K562 (cell line): ENCODE results near the gene TMEM132D. TPM values are rescaled to one million over a fixed set of nuclear protein-coding genes. Genes with fewer than 3 reads are reported as not detected.

Experiments
- ATAC-seq: fragments of 200-7000 bp; cut with Tn5 transposase; 3 replicates; pipeline ENCODE4 v1.9.1; 2020; ENCODE audit warnings: moderate library complexity
- BruUV-seq: library from RNA; stranded (reverse); fragments of 400-500 nt; replicated peaks from 2 replicates; lab custom pipeline; 2021; lab: Mats Ljungman, UMichigan
- CTCF ChIA-PET: fragments of 300-600 bp; formaldehyde crosslinking; extraction: SDS; loops from one replicate; lab custom pipeline; 2021; ENCODE audit warnings: low intra/inter-chr PET ratio; lab: Yijun Ruan, JAX
- POLR2A ChIA-PET: fragments of 300-600, 350-650 bp; sonication (Branson Sonifier 250); formaldehyde crosslinking; extraction: SDS; loops from one replicate; lab custom pipeline; 2021; ENCODE audit warnings: antibody characterized with exemption, inconsistent platforms; lab: Yijun Ruan, JAX
- DNase-seq, 4 experiments: peaks; one replicate each; pipeline versions ENCODE4 v3.0.0 to v3.0.0-alpha.2; 2011 to 2018; ENCODE audit warnings: low spot score in 3 of 4, mixed read lengths in 3 of 4; ENCODE audit errors: extremely low read depth in 1 of 4
- FAIRE-seq: peaks from 2 replicates; lab custom pipeline; 2011; peaks lifted over from hg19 to GRCh38; lab: Jason Lieb, UNC
- H2AFZ ChIP-seq: 2 replicates; pipeline ENCODE4 v1.6.0; 2011; ENCODE audit warnings: low read depth, low read length, control low read depth, inconsistent platforms
- H3K27ac ChIP-seq: fragments of 200-600 bp; 3 replicates; pipeline ENCODE4 v1.8.0; 2011; ENCODE audit warnings: low read depth, mild to moderate bottlenecking, control low read depth, inconsistent platforms, low read length, moderate library complexity, mixed read lengths; ENCODE audit errors: extremely low read depth
- H3K27me3 ChIP-seq, 2 experiments: fragments of 300-600 bp in 1 of 2; 2 replicates in 1 of 2; 3 replicates in 1 of 2; pipeline versions ENCODE4 v1.6.0 to v1.8.0; 2011; ENCODE audit warnings: inconsistent platforms in 2 of 2, low read length in 2 of 2, mild to moderate bottlenecking in 1 of 2, mixed read lengths in 1 of 2, moderate library complexity in 1 of 2; ENCODE audit not compliant: control insufficient read depth in 2 of 2, insufficient read depth in 2 of 2
- H3K36me3 ChIP-seq: fragments of 300-600 bp; 3 replicates; pipeline ENCODE4 v1.8.0; 2011; ENCODE audit warnings: mild to moderate bottlenecking, low read length, inconsistent platforms; ENCODE audit not compliant: control insufficient read depth, insufficient read depth
- H3K4me1 ChIP-seq, 2 experiments: fragments of 200-600 bp in 1 of 2; replicated peaks in 1 of 2; 2 replicates in 1 of 2; 3 replicates in 1 of 2; pipeline versions ENCODE4 v1.5.1 to v1.8.0; 2011; ENCODE audit warnings: inconsistent platforms in 2 of 2, low read length in 2 of 2, mild to moderate bottlenecking in 1 of 2, mixed read lengths in 1 of 2, moderate library complexity in 1 of 2; ENCODE audit not compliant: control insufficient read depth in 2 of 2, insufficient read depth in 2 of 2
- H3K4me2 ChIP-seq: 2 replicates; pipeline ENCODE4 v1.6.1; 2011; ENCODE audit warnings: low read length, control low read depth, inconsistent platforms, mixed read lengths; ENCODE audit not compliant: insufficient read depth
- H3K4me3 ChIP-seq: fragments of 200-600 bp; sonication (generic), shearing (Covaris generic); 2 replicates; pipeline ENCODE4 v1.5.1; 2016; ENCODE audit warnings: control low read depth, inconsistent platforms
- H3K79me2 ChIP-seq: fragments of 200-600 bp; 3 replicates; pipeline ENCODE4 v1.8.0; 2011; ENCODE audit warnings: low read length, inconsistent platforms; ENCODE audit not compliant: control insufficient read depth, insufficient read depth
- H3K9ac ChIP-seq, 2 experiments: 2 replicates each; pipeline versions ENCODE4 v1.6.0 to v1.6.1; 2011; ENCODE audit warnings: low read depth in 2 of 2, low read length in 2 of 2, control low read depth in 1 of 2, inconsistent platforms in 1 of 2, mild to moderate bottlenecking in 1 of 2, mixed read lengths in 1 of 2; ENCODE audit not compliant: insufficient read depth in 1 of 2
- H3K9me1 ChIP-seq: one replicate; pipeline ENCODE4 v1.6.0; 2011; ENCODE audit warnings: inconsistent platforms, mild to moderate bottlenecking, low read length, moderate library complexity; ENCODE audit not compliant: control insufficient read depth, insufficient read depth
- H3K9me3 ChIP-seq: replicated peaks from 2 replicates; pipeline ENCODE4 v1.5.1; 2011; ENCODE audit warnings: low read depth, low read length, inconsistent platforms; ENCODE audit not compliant: control insufficient read depth, insufficient read depth
- H4K20me1 ChIP-seq: replicated peaks from 2 replicates; pipeline ENCODE4 v1.6.1; 2011; ENCODE audit warnings: low read length, inconsistent platforms, mixed read lengths; ENCODE audit not compliant: control insufficient read depth, insufficient read depth
- ELF1 ChIP-seq: fragments of 200-800 bp; sonication (Bioruptor generic); IDR thresholded peaks from 2 replicates; pipeline ENCODE4 v1.6.1; 2016; ENCODE audit warnings: missing genetic modification characterization, missing compliant biosample characterization
- FOXA3 ChIP-seq, 2 experiments: fragments of 450-650 bp in 1 of 2; sonication (generic) in 1 of 2; formaldehyde crosslinking; IDR thresholded peaks in 1 of 2; conservative IDR thresholded peaks in 1 of 2; 2 replicates each; pipeline versions ENCODE4 v1.4.0 to v1.8.0; 2020 to 2022; ENCODE audit warnings: mild to moderate bottlenecking in 2 of 2, missing genetic modification reagents in 1 of 2
- HIVEP1 ChIP-seq: fragments of 250-450 bp; sonication (Bioruptor Pico); IDR thresholded peaks from 2 replicates; pipeline ENCODE4 v1.4.0; 2020; ENCODE audit warnings: mild to moderate bottlenecking
- HNRNPL ChIP-seq: fragments of 200-400 bp; formaldehyde crosslinking; IDR thresholded peaks from 2 replicates; pipeline ENCODE4 v1.6.1; 2017; ENCODE audit warnings: low read depth, mild to moderate bottlenecking, low read length
- HNRNPUL1 ChIP-seq: fragments of 200-400 bp; formaldehyde crosslinking; IDR thresholded peaks from 2 replicates; pipeline ENCODE4 v1.6.1; 2017; ENCODE audit warnings: low read length
- MECOM ChIP-seq: fragments of 250-450 bp; sonication (Bioruptor Pico); IDR thresholded peaks from 2 replicates; pipeline ENCODE4 v1.8.0; 2022; ENCODE audit warnings: inconsistent platforms
- NBN ChIP-seq: fragments of 450-650 bp; IDR thresholded peaks from 2 replicates; pipeline ENCODE4 v1.6.1; 2016; ENCODE audit warnings: low read depth, mild to moderate bottlenecking
- NFYB ChIP-seq: IDR thresholded peaks from 2 replicates; pipeline ENCODE4 v1.6.1; 2011; ENCODE audit warnings: mild to moderate bottlenecking, moderate library complexity; ENCODE audit not compliant: insufficient read length; ENCODE audit errors: extremely low read depth
- PRPF4 ChIP-seq: fragments of 200-400 bp; formaldehyde crosslinking; IDR thresholded peaks from one replicate; pipeline ENCODE4 v1.6.1; 2017; ENCODE audit warnings: low read length, low read depth, mild to moderate bottlenecking; ENCODE audit not compliant: insufficient read depth, poor library complexity, severe bottlenecking
- PYGO2 ChIP-seq: fragments of 450-650 bp; IDR thresholded peaks from 2 replicates; pipeline ENCODE4 v1.6.1; 2016; ENCODE audit warnings: mild to moderate bottlenecking, missing genetic modification characterization, moderate library complexity, missing compliant biosample characterization
- SUPT5H ChIP-seq: fragments of 450-650 bp; IDR thresholded peaks from 2 replicates; pipeline ENCODE4 v1.6.1; 2016
- WGBS: fragments of 100-300 bp; shearing (Covaris generic); methylation state at CpG from one replicate; pipeline ENCODE4 v1.1.6; 2016; ENCODE audit warnings: low coverage, mixed read lengths; ENCODE audit not compliant: insufficient coverage; ENCODE audit errors: missing lambda C conversion rate; 5-methylcytosine and 5-hydroxymethylcytosine counted together
- in situ Hi-C: fragments of 300-500 bp; cut with MboI; formaldehyde crosslinking; loops from 4 replicates; pipeline ENCODE4 v1.15.0; 2018; ENCODE audit warnings: inconsistent platforms, mixed read lengths
- intact Hi-C: fragments of 100-400 bp; cut with micrococcal nuclease; formaldehyde crosslinking; loops from 2 replicates; pipeline ENCODE4 v1.14.2; 2022
- polyA plus RNA-seq, 8 experiments: library from polyadenylated mRNA; depleted of rRNA in 4 of 8; stranded (reverse) in 5 of 8; unstranded in 3 of 8; fragments of >200 nt; fragmentation: Nextera tagmentation in 2 of 8; fragmentation: Illumina TruSeq in 1 of 8; extraction: Ambion mirVana in 2 of 8; extraction: Trizol in 1 of 8; gene quantifications; 2 replicates each; pipeline versions ENCODE4 v1.2.1 to v1.2.3, GENCODE V29; 2011 to 2014; ENCODE audit warnings: inconsistent platforms in 1 of 8, missing spikeins in 1 of 8
- total RNA-seq, 7 experiments: library from RNA; depleted of rRNA in 6 of 7; stranded (reverse); fragments of >200 nt in 6 of 7; fragmentation: Illumina TruSeq in 2 of 7; extraction: Trizol in 2 of 7; gene quantifications; 2 replicates each; pipeline versions ENCODE4 v1.2.1 to v1.2.3, GENCODE V29; 2011 to 2021; ENCODE audit warnings: low replicate concordance in 1 of 7
- TF ChIP-seq, protein P1 (sequence below): sonication (generic); formaldehyde crosslinking; IDR thresholded peaks from 2 replicates; pipeline ENCODE4 v1.8.0; 2022; ENCODE audit warnings: missing genetic modification reagents, mild to moderate bottlenecking, borderline replicate concordance
- TF ChIP-seq, protein P2 (sequence below): sonication (generic); formaldehyde crosslinking; IDR thresholded peaks from 2 replicates; pipeline ENCODE4 v1.8.0; 2022; ENCODE audit warnings: missing genetic modification reagents, mild to moderate bottlenecking, moderate library complexity, borderline replicate concordance
- TF ChIP-seq, protein P3 (sequence below): fragments of 200-800 bp; sonication (Bioruptor generic); IDR thresholded peaks from 2 replicates; pipeline ENCODE4 v1.6.1; 2016; ENCODE audit warnings: missing genetic modification characterization, missing compliant biosample characterization

TMEM132D gene
- total and polyA plus RNA-seq, 9 of the 15 experiments (the other 6 are each of a cell fraction or from before 2014, with no cell fraction given): not detected

DNA sequence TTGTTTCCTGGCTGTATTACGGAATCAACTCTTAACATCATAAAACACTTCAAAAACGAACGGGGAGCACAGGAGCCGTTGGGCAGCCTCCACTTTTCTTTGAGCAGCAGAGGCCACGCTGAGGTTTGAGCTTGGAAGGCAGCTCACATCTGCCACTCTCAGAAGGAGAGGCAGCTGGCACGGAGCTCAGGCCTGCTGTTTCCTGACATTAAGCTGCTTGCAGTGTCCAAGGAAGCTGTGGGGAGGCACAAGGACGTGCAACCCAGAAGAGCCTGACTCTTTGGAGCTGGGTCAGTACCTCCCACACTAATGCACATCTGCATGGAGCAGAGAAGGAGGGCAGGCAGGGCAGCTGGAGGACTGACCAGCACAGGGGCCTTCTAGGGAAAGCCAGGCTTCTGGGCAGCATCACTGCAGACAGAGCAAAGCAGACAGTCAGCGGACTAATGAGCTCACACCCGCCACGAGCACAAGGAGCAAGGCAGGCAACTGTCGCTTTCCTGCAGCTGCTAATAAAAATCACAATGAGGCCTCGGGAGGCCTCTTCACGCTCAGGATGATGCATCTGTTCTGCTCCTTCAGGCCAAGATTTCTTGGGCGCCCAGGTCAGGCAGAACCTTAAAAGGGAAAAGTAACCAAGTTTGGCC lies 839.5 kb downstream of the TMEM132D start:
- ATAC-seq (no peak), DNase-seq (no peak), FAIRE-seq (no peak)
- Histone ChIP-seq H3K9me1 (no peaks in the 10 kb centered on the region), H3K4me1 (no peaks in the 10 kb centered on the region), H4K20me1 (no peaks in the 10 kb centered on the region), H3K36me3 (no peaks in the 10 kb centered on the region), H3K79me2 (no peaks in the 10 kb centered on the region), H2AFZ (no peak overlapping the region), H3K9me3 (no peaks in the 10 kb centered on the region), H3K9ac (no peak overlapping the region), H3K27ac (no peak overlapping the region), H3K27me3 (peaks cover 0 to 21% of the 10 kb centered on the region in 2 experiments; a peak in 3 of 5 replicates), H3K4me2 (no peak overlapping the region), H3K4me3 (no peak overlapping the region)
- BruUV-seq: no TSS peak
- intact Hi-C loops: no loop called here
- CTCF ChIA-PET: no interaction called here
- WGBS: 2% methylated on average over 14 of the region's 14 CpGs
- POLR2A ChIA-PET: interaction anchor here (1.1 kb wide), 1 partner anchor 37 kb away, joined by 3 read pairs; no protein-coding TSS in a partner anchor
- in situ Hi-C loops: no loop called here
- TF ChIP-seq PYGO2 (tag) (no peak), NBN (no peak), SUPT5H (no peak), PRPF4 (no peak), NFYB (no peak), HIVEP1 (CRISPR knock-in tag) (no peak), HNRNPL (no peak), FOXA3 (CRISPR knock-in tag; conservative IDR thresholded peaks at IDR 0.05 in 1 of 2, IDR thresholded peaks at IDR 0.05 in 1 of 2) (no peak), ELF1 (tag) (no peak), MECOM (no peak), HNRNPUL1 (no peak)
- TF ChIP-seq, protein P1, sequence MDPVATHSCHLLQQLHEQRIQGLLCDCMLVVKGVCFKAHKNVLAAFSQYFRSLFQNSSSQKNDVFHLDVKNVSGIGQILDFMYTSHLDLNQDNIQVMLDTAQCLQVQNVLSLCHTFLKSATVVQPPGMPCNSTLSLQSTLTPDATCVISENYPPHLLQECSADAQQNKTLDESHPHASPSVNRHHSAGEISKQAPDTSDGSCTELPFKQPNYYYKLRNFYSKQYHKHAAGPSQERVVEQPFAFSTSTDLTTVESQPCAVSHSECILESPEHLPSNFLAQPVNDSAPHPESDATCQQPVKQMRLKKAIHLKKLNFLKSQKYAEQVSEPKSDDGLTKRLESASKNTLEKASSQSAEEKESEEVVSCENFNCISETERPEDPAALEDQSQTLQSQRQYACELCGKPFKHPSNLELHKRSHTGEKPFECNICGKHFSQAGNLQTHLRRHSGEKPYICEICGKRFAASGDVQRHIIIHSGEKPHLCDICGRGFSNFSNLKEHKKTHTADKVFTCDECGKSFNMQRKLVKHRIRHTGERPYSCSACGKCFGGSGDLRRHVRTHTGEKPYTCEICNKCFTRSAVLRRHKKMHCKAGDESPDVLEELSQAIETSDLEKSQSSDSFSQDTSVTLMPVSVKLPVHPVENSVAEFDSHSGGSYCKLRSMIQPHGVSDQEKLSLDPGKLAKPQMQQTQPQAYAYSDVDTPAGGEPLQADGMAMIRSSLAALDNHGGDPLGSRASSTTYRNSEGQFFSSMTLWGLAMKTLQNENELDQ (CRISPR knock-in tag): no peak
- TF ChIP-seq, protein P2, sequence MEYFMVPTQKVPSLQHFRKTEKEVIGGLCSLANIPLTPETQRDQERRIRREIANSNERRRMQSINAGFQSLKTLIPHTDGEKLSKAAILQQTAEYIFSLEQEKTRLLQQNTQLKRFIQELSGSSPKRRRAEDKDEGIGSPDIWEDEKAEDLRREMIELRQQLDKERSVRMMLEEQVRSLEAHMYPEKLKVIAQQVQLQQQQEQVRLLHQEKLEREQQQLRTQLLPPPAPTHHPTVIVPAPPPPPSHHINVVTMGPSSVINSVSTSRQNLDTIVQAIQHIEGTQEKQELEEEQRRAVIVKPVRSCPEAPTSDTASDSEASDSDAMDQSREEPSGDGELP (CRISPR knock-in tag): no peak
- TF ChIP-seq, protein P3, sequence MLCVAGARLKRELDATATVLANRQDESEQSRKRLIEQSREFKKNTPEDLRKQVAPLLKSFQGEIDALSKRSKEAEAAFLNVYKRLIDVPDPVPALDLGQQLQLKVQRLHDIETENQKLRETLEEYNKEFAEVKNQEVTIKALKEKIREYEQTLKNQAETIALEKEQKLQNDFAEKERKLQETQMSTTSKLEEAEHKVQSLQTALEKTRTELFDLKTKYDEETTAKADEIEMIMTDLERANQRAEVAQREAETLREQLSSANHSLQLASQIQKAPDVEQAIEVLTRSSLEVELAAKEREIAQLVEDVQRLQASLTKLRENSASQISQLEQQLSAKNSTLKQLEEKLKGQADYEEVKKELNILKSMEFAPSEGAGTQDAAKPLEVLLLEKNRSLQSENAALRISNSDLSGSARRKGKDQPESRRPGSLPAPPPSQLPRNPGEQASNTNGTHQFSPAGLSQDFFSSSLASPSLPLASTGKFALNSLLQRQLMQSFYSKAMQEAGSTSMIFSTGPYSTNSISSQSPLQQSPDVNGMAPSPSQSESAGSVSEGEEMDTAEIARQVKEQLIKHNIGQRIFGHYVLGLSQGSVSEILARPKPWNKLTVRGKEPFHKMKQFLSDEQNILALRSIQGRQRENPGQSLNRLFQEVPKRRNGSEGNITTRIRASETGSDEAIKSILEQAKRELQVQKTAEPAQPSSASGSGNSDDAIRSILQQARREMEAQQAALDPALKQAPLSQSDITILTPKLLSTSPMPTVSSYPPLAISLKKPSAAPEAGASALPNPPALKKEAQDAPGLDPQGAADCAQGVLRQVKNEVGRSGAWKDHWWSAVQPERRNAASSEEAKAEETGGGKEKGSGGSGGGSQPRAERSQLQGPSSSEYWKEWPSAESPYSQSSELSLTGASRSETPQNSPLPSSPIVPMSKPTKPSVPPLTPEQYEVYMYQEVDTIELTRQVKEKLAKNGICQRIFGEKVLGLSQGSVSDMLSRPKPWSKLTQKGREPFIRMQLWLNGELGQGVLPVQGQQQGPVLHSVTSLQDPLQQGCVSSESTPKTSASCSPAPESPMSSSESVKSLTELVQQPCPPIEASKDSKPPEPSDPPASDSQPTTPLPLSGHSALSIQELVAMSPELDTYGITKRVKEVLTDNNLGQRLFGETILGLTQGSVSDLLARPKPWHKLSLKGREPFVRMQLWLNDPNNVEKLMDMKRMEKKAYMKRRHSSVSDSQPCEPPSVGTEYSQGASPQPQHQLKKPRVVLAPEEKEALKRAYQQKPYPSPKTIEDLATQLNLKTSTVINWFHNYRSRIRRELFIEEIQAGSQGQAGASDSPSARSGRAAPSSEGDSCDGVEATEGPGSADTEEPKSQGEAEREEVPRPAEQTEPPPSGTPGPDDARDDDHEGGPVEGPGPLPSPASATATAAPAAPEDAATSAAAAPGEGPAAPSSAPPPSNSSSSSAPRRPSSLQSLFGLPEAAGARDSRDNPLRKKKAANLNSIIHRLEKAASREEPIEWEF: no peak
